ENCODE results near the gene RASD1. TPM values are rescaled to one million over a fixed set of nuclear protein-coding genes. Genes with fewer than 3 reads are reported as not detected.

Gene RASD1
- total and polyA plus RNA-seq, 2 donors (not counting 1 experiment from before 2014, with no cell fraction given), result 0.34 to 2.6 TPM

DNA sequence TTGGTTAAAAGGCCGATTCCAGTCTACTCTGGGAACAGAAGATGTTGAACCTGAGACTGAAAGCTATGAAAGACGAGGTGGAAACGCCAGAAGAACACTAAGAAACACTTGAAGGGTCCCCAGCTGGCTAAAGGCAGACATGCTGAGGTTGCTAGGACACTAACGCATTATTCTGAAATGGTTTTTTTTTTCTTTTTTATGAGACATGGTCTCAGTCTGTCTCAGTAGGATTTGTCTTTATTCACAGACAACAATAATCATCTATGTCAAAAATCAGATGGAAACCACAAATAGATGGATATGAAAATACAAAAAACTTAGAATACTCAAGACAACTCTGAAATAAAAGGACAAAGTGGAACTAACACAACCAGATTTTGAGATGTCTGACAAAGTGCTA is 35.0 kb upstream of the RASD1 start:
- Histone ChIP-seq H3K4me1 (ENCODE audit: control insufficient read depth, extremely low read depth, insufficient read depth, low read length) (no peaks in the 10 kb centered on the region), H3K9me3 (ENCODE audit: control insufficient read depth, insufficient read depth, low read depth, low read length) (no peaks in the 10 kb centered on the region), H3K4me2 (ENCODE audit: extremely low read depth, insufficient read depth, low read length) (no peak overlapping the region), H2AFZ (ENCODE audit: low read length) (no peak overlapping the region), H3K79me2 (ENCODE audit: control insufficient read depth, insufficient read depth, low read length) (no peaks in the 10 kb centered on the region), H4K20me1 (ENCODE audit: control insufficient read depth, extremely low read depth, insufficient read depth, low read length) (no peaks in the 10 kb centered on the region), H3K36me3 (ENCODE audit: control insufficient read depth, insufficient read depth, low read length) (no peaks in the 10 kb centered on the region), H3K27me3 (ENCODE audit: control insufficient read depth, insufficient read depth, low read length) (no peaks in the 10 kb centered on the region), H3K9ac (ENCODE audit: insufficient read depth, low read length) (no peak overlapping the region), H3K27ac (ENCODE audit: insufficient read depth, low read length) (no peak overlapping the region), H3K4me3 (replicated peaks in 1 of 4; ENCODE audit: control extremely low read depth in 1 of 4, insufficient read depth in 1 of 4, low read depth in 3 of 4, low read length in 4 of 4) (no peak overlapping the region)
- no peak for DNase-seq (ENCODE audit: low read depth in 2 of 2)
- TF ChIP-seq EZH2 (IDR thresholded peaks at IDR 0.05; ENCODE audit: low read length, missing control alignments), result no peak
- TF ChIP-seq, protein P1, sequence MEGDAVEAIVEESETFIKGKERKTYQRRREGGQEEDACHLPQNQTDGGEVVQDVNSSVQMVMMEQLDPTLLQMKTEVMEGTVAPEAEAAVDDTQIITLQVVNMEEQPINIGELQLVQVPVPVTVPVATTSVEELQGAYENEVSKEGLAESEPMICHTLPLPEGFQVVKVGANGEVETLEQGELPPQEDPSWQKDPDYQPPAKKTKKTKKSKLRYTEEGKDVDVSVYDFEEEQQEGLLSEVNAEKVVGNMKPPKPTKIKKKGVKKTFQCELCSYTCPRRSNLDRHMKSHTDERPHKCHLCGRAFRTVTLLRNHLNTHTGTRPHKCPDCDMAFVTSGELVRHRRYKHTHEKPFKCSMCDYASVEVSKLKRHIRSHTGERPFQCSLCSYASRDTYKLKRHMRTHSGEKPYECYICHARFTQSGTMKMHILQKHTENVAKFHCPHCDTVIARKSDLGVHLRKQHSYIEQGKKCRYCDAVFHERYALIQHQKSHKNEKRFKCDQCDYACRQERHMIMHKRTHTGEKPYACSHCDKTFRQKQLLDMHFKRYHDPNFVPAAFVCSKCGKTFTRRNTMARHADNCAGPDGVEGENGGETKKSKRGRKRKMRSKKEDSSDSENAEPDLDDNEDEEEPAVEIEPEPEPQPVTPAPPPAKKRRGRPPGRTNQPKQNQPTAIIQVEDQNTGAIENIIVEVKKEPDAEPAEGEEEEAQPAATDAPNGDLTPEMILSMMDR (conservative IDR thresholded peaks at IDR 0.05 in 1 of 2, IDR thresholded peaks at IDR 0.05 in 1 of 2; ENCODE audit: low read depth in 1 of 2, low read length in 2 of 2), result no peak

GRCh38 chr17:17528696-17529652 is 32.8 kb upstream of the RASD1 start:
- no peaks in the 10 kb centered on the region for H3K9me3 ChIP-seq (ENCODE audit: control insufficient read depth, insufficient read depth, low read depth, low read length)
- no peaks in the 10 kb centered on the region for H4K20me1 ChIP-seq (ENCODE audit: control insufficient read depth, extremely low read depth, insufficient read depth, low read length)
- no peak overlapping the region for H2AFZ ChIP-seq (ENCODE audit: low read length)
- H3K27me3 ChIP-seq (ENCODE audit: control insufficient read depth, insufficient read depth, low read length), result no peaks in the 10 kb centered on the region
- no peaks in the 10 kb centered on the region for H3K4me1 ChIP-seq (ENCODE audit: control insufficient read depth, extremely low read depth, insufficient read depth, low read length)
- DNase-seq (ENCODE audit: low read depth in 2 of 2), result no peak
- H3K4me3 ChIP-seq (replicated peaks in 1 of 4; ENCODE audit: control extremely low read depth in 1 of 4, insufficient read depth in 1 of 4, low read depth in 3 of 4, low read length in 4 of 4), result no peak overlapping the region
- TF ChIP-seq, protein P1 (conservative IDR thresholded peaks at IDR 0.05 in 1 of 2, IDR thresholded peaks at IDR 0.05 in 1 of 2; ENCODE audit: low read depth in 1 of 2, low read length in 2 of 2), result no peak
- no peak for TF ChIP-seq EZH2 (IDR thresholded peaks at IDR 0.05; ENCODE audit: low read length, missing control alignments)
- H3K79me2 ChIP-seq (ENCODE audit: control insufficient read depth, insufficient read depth, low read length), result no peaks in the 10 kb centered on the region
- no peak overlapping the region for H3K4me2 ChIP-seq (ENCODE audit: extremely low read depth, insufficient read depth, low read length)
- no peaks in the 10 kb centered on the region for H3K36me3 ChIP-seq (ENCODE audit: control insufficient read depth, insufficient read depth, low read length)
- no peak overlapping the region for H3K9ac ChIP-seq (ENCODE audit: insufficient read depth, low read length)
- H3K27ac ChIP-seq (ENCODE audit: insufficient read depth, low read length), result no peak overlapping the region

GRCh38 chr17:17527956-17528500 is 31.8 kb upstream of the RASD1 start:
- Histone ChIP-seq H4K20me1 (ENCODE audit: control insufficient read depth, extremely low read depth, insufficient read depth, low read length) (no peaks in the 10 kb centered on the region), H3K9ac (ENCODE audit: insufficient read depth, low read length) (no peak overlapping the region), H3K4me2 (ENCODE audit: extremely low read depth, insufficient read depth, low read length) (no peak overlapping the region), H3K79me2 (ENCODE audit: control insufficient read depth, insufficient read depth, low read length) (no peaks in the 10 kb centered on the region), H3K9me3 (ENCODE audit: control insufficient read depth, insufficient read depth, low read depth, low read length) (no peaks in the 10 kb centered on the region), H3K27me3 (ENCODE audit: control insufficient read depth, insufficient read depth, low read length) (no peaks in the 10 kb centered on the region), H2AFZ (ENCODE audit: low read length) (no peak overlapping the region), H3K4me3 (replicated peaks in 1 of 4; ENCODE audit: control extremely low read depth in 1 of 4, insufficient read depth in 1 of 4, low read depth in 3 of 4, low read length in 4 of 4) (no peak overlapping the region), H3K27ac (ENCODE audit: insufficient read depth, low read length) (no peak overlapping the region), H3K4me1 (ENCODE audit: control insufficient read depth, extremely low read depth, insufficient read depth, low read length) (no peaks in the 10 kb centered on the region), H3K36me3 (ENCODE audit: control insufficient read depth, insufficient read depth, low read length) (no peaks in the 10 kb centered on the region)
- DNase-seq (ENCODE audit: low read depth in 2 of 2), result no peak
- TF ChIP-seq EZH2 (IDR thresholded peaks at IDR 0.05; ENCODE audit: low read length, missing control alignments), result no peak
- TF ChIP-seq, protein P1 (conservative IDR thresholded peaks at IDR 0.05 in 1 of 2, IDR thresholded peaks at IDR 0.05 in 1 of 2; ENCODE audit: low read depth in 1 of 2, low read length in 2 of 2), result no peak
